GM13977 (cell line): Measurements from ENCODE around the gene SCYGR8.

Experiments
- DNase-seq: peaks from one replicate; pipeline ENCODE4 v3.0.0; 2012; ENCODE audit warnings: low spot score
- CTCF ChIP-seq: IDR thresholded peaks from 2 replicates; pipeline ENCODE4 v1.5.1; 2012; ENCODE audit warnings: mild to moderate bottlenecking, control low read depth; ENCODE audit not compliant: insufficient read depth; ENCODE audit errors: extremely low read depth, missing control alignments
- in situ Hi-C: fragments of 300-500 bp; cut with MboI; formaldehyde crosslinking; loops from one replicate; pipeline ENCODE4 v1.12.0; 2022; ENCODE audit warnings: low sequenced_read_pairs, low pct_unique_long_range_greater_than_20kb, mixed read lengths, inconsistent platforms; ENCODE audit not compliant: unreplicated experiment

Gene SCYGR8

GRCh38 chr2:227745594-227745993 is at the start of gene SCYGR8:
Gene SCYGR8 (plus strand): TSS chr2:227745894. CDS start chr2:227745894, 0 bp downstream.
- in situ Hi-C loops = no loop called here
- TF ChIP-seq CTCF = no peak
- DNase-seq = no peak

GRCh38 chr2:227696990-227697679 is 48.6 kb upstream of the SCYGR8 start:
- in situ Hi-C loops = no loop called here
- TF ChIP-seq CTCF = no peak

GRCh38 chr2:227701556-227701955 is 44.1 kb upstream of the SCYGR8 start:
- DNase-seq = no peak
- in situ Hi-C loops = no loop called here
- no peak for TF ChIP-seq CTCF

More at GRCh38 chr2:227696990-227697679, 48.6 kb upstream of the SCYGR8 start:
- no peak for DNase-seq

- no peak for TF ChIP-seq CTCF
- no peak for DNase-seq
- in situ Hi-C loops = no loop called here
Measured at GRCh38 chr2:227703280-227703732, 42.4 kb upstream of the SCYGR8 start.

- DNase-seq = no peak
- in situ Hi-C loops = no loop called here
- TF ChIP-seq CTCF = no peak
Measured at GRCh38 chr2:227703961-227704360, 41.7 kb upstream of the SCYGR8 start.

- in situ Hi-C loops = no loop called here
- no peak for TF ChIP-seq CTCF
- no peak for DNase-seq
Measured at GRCh38 chr2:227706859-227707258, 38.8 kb upstream of the SCYGR8 start.
